DMS53 (cell line): ENCODE data around the gene DNM3.
A peak's percentile ranks its signal among the peaks of the same experiment; 100 is the strongest.

ENCODE experiments used
- DNase-seq: peaks from one replicate; lab custom pipeline; 2025; lab: John Stamatoyannopoulos, UW

The DNM3 gene

GRCh38 chr1:172107316-172107975, 266.1 kb downstream of the DNM3 start:
- DNase-seq = no peak

GRCh38 chr1:172108161-172108893, 267.0 kb downstream of the DNM3 start:
- DNase-seq = no peak

- no peak for DNase-seq
These were observed 268.1 kb downstream of the DNM3 start for GRCh38 chr1:172109359-172109758.

GRCh38 chr1:172112576-172112975, 271.3 kb downstream of the DNM3 start:
- DNase-seq = no peak

GRCh38 chr1:172117800-172118199, 276.5 kb downstream of the DNM3 start:
- no peak for DNase-seq

- DNase-seq = peak; percentile 9
These were observed 277.3 kb downstream of the DNM3 start for GRCh38 chr1:172118618-172119017.

- DNase-seq = no peak
These were observed 277.9 kb downstream of the DNM3 start for GRCh38 chr1:172119184-172119583.

GRCh38 chr1:172120381-172120780, 279.1 kb downstream of the DNM3 start:
- no peak for DNase-seq

GRCh38 chr1:172121081-172121717, 279.9 kb downstream of the DNM3 start:
- no peak for DNase-seq

- DNase-seq = no peak
These were observed 281.1 kb downstream of the DNM3 start for GRCh38 chr1:172122381-172122780.

- no peak for DNase-seq
These were observed 284.0 kb downstream of the DNM3 start for GRCh38 chr1:172125250-172125649.

GRCh38 chr1:172125812-172126430, 284.6 kb downstream of the DNM3 start:
- DNase-seq = no peak

GRCh38 chr1:172132836-172133235, 291.5 kb downstream of the DNM3 start:
- no peak for DNase-seq

GRCh38 chr1:172134087-172134731, 292.9 kb downstream of the DNM3 start:
- no peak for DNase-seq

- peak; percentile 54 for DNase-seq
These were observed 293.9 kb downstream of the DNM3 start for GRCh38 chr1:172135076-172135672.

- no peak for DNase-seq
These were observed 294.8 kb downstream of the DNM3 start for GRCh38 chr1:172135978-172136610.

- DNase-seq = no peak
These were observed 295.6 kb downstream of the DNM3 start for GRCh38 chr1:172136925-172137324.

- no peak for DNase-seq
These were observed 296.6 kb downstream of the DNM3 start for GRCh38 chr1:172137703-172138454.

GRCh38 chr1:172138634-172139033, 297.3 kb downstream of the DNM3 start:
- peak; percentile 60 for DNase-seq

- no peak for DNase-seq
These were observed 297.9 kb downstream of the DNM3 start for GRCh38 chr1:172139196-172139595.

- no peak for DNase-seq
These were observed 298.8 kb downstream of the DNM3 start for GRCh38 chr1:172140072-172140471.
